ENCODE data around the gene TMEM167A.

Gene TMEM167A

DNA sequence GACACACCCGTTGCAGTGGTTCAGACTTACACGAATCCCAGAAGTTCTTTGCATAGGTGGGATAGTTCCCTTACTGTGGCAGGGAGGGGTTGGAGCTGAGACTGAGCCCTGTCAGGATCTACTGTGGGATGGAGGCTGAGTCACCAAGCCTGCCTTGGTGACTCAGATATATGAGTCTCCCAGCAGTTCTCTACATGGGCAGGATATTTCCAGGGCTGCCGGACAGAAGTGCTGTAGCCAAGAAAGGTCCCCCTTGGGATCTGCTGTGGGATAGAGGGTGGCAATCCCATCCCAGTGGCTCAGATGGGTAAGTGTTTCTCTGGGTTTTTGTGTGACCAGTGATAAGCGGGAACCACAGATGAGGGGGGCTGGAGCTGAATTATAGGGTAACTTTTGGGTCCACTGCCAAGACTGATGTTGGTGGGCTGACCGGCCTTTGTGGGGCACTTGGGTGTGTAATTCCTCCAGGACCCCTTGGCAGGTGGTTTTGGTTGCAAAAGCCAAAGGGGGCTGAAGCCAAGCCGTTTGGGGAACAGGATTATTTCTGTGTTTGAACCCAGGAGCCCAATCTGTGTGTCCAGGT is 18.9 kb upstream of the TMEM167A start:
- DNase-seq (ENCODE audit: low read depth in 1 of 2, low spot score in 1 of 2), result no peak
- Histone ChIP-seq H3K4me3 (replicated peaks; ENCODE audit: insufficient read depth, low read length) (no peak overlapping the region), H3K27me3 (ENCODE audit: insufficient read depth, poor library complexity, severe bottlenecking) (no peaks in the 10 kb centered on the region), H3K27ac (replicated peaks) (no peak overlapping the region)
- TF ChIP-seq GABPA (IDR thresholded peaks at IDR 0.05; ENCODE audit: low read depth) (no peak), POLR2AphosphoS5 (IDR thresholded peaks at IDR 0.05; ENCODE audit: low read depth) (no peak), SPI1 (IDR thresholded peaks at IDR 0.05; ENCODE audit: borderline replicate concordance, low read depth) (no peak), REST (IDR thresholded peaks at IDR 0.05; ENCODE audit: insufficient replicate concordance, low read depth) (no peak)
- TF ChIP-seq, protein P1, sequence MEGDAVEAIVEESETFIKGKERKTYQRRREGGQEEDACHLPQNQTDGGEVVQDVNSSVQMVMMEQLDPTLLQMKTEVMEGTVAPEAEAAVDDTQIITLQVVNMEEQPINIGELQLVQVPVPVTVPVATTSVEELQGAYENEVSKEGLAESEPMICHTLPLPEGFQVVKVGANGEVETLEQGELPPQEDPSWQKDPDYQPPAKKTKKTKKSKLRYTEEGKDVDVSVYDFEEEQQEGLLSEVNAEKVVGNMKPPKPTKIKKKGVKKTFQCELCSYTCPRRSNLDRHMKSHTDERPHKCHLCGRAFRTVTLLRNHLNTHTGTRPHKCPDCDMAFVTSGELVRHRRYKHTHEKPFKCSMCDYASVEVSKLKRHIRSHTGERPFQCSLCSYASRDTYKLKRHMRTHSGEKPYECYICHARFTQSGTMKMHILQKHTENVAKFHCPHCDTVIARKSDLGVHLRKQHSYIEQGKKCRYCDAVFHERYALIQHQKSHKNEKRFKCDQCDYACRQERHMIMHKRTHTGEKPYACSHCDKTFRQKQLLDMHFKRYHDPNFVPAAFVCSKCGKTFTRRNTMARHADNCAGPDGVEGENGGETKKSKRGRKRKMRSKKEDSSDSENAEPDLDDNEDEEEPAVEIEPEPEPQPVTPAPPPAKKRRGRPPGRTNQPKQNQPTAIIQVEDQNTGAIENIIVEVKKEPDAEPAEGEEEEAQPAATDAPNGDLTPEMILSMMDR (IDR thresholded peaks at IDR 0.05; ENCODE audit: insufficient read depth, low read length), result no peak

DNA sequence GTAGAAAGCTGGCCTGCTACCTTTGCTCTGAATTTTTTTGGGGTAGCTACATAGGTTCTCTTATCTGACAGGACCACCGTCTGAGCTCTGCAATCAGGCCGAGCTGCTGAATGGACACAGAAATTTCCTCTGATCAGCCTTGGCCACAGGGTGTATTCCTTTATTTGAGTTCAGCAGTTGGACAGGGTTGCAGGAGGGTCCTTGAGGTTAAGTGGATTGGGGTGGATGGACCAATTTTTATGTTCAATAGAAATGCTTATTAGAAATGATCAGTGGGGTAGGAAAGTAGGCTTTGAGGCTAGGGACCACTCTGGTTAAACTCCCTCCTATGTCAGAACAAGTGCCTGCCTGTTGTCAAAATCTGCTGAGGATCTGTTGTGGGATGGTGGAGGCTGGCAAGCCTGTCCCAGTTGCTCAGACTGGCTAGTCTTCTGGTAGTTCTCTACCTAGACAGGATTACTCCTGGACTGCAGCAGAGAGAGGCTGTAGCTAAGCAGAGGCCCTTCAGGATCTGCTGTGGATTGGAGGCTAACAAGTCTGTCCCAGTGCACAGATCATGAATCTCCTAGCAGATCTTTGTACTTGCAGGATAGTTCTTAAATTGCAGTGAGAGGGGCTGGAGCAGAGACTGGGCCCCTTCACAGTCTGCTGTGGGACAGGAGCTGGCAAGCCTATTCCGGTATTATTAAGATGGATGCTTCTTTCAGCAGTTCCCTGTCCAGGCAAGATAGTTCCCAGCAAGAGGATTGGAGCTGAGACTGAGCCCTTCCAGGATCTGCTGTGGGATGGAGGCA is 18.2 kb upstream of the TMEM167A start:
- TF ChIP-seq REST (IDR thresholded peaks at IDR 0.05; ENCODE audit: insufficient replicate concordance, low read depth) (peak; percentile 37), SPI1 (IDR thresholded peaks at IDR 0.05; ENCODE audit: borderline replicate concordance, low read depth) (no peak), POLR2AphosphoS5 (IDR thresholded peaks at IDR 0.05; ENCODE audit: low read depth) (no peak)
- no peak for DNase-seq (ENCODE audit: low read depth in 1 of 2, low spot score in 1 of 2)
- H3K4me3 ChIP-seq (replicated peaks; ENCODE audit: insufficient read depth, low read length), result no peak overlapping the region
- H3K27me3 ChIP-seq (ENCODE audit: insufficient read depth, poor library complexity, severe bottlenecking), result no peaks in the 10 kb centered on the region
- H3K27ac ChIP-seq (replicated peaks), result no peak overlapping the region

GRCh38 chr5:83093692-83094091 is 16.5 kb upstream of the TMEM167A start:
- DNase-seq (ENCODE audit: low read depth in 1 of 2, low spot score in 1 of 2), result no peak
- TF ChIP-seq GABPA (IDR thresholded peaks at IDR 0.05; ENCODE audit: low read depth), result no peak
- H3K27ac ChIP-seq (replicated peaks), result no peak overlapping the region
- no peaks in the 10 kb centered on the region for H3K27me3 ChIP-seq (ENCODE audit: insufficient read depth, poor library complexity, severe bottlenecking)
- no peak overlapping the region for H3K4me3 ChIP-seq (replicated peaks; ENCODE audit: insufficient read depth, low read length)

- DNase-seq (ENCODE audit: low read depth in 1 of 2, low spot score in 1 of 2), result no peak
- Histone ChIP-seq H3K4me3 (replicated peaks; ENCODE audit: insufficient read depth, low read length) (no peak overlapping the region), H3K27ac (replicated peaks) (no peak overlapping the region), H3K27me3 (ENCODE audit: insufficient read depth, poor library complexity, severe bottlenecking) (no peaks in the 10 kb centered on the region)
- no peak for TF ChIP-seq SPI1 (IDR thresholded peaks at IDR 0.05; ENCODE audit: borderline replicate concordance, low read depth)
- TF ChIP-seq POLR2AphosphoS5 (IDR thresholded peaks at IDR 0.05; ENCODE audit: low read depth), result no peak
- TF ChIP-seq REST (IDR thresholded peaks at IDR 0.05; ENCODE audit: insufficient replicate concordance, low read depth), result no peak
- no peak for TF ChIP-seq GABPA (IDR thresholded peaks at IDR 0.05; ENCODE audit: low read depth)
- TF ChIP-seq, protein P1 (IDR thresholded peaks at IDR 0.05; ENCODE audit: insufficient read depth, low read length), result no peak
Observed at GRCh38 chr5:83092619-83093018, 15.4 kb upstream of the TMEM167A start.
